Brain microvascular endothelial cell (primary cell): ENCODE results near the gene TAF1B.

Experiments used
- DNase-seq: peaks from one replicate; pipeline ENCODE4 v3.0.0-alpha.2; 2020
- H3K27ac ChIP-seq: fragments of 250-450 bp; sonication (Bioruptor Pico); 2 replicates; pipeline ENCODE4 v1.5.1; 2020; ENCODE audit warnings: mild to moderate bottlenecking, moderate library complexity
- H3K27me3 ChIP-seq: fragments of 250-450 bp; sonication (Bioruptor Pico); replicated peaks from 2 replicates; pipeline ENCODE4 v1.5.1; 2020; ENCODE audit warnings: mild to moderate bottlenecking
- H3K36me3 ChIP-seq: fragments of 250-450 bp; sonication (Bioruptor Pico); replicated peaks from 2 replicates; pipeline ENCODE4 v1.5.1; 2020; ENCODE audit warnings: mild to moderate bottlenecking
- H3K4me3 ChIP-seq: 2 replicates; pipeline ENCODE4 v1.5.1; 2011; ENCODE audit warnings: low read depth, mild to moderate bottlenecking, control low read depth, low read length, moderate library complexity
- in situ Hi-C: cut with HindIII; loops from 2 replicates; pipeline ENCODE4 v1.10.0; 2017; ENCODE audit warnings: low sequenced_read_pairs, low pct_ligation_motif_present
- TF ChIP-seq, protein P1 (sequence below): IDR thresholded peaks from 2 replicates; pipeline ENCODE4 v1.5.1; 2011; ENCODE audit warnings: low read depth, mild to moderate bottlenecking, moderate library complexity, low read length, control low read depth, inconsistent platforms; ENCODE audit errors: missing control alignments

TAF1B gene

DNA sequence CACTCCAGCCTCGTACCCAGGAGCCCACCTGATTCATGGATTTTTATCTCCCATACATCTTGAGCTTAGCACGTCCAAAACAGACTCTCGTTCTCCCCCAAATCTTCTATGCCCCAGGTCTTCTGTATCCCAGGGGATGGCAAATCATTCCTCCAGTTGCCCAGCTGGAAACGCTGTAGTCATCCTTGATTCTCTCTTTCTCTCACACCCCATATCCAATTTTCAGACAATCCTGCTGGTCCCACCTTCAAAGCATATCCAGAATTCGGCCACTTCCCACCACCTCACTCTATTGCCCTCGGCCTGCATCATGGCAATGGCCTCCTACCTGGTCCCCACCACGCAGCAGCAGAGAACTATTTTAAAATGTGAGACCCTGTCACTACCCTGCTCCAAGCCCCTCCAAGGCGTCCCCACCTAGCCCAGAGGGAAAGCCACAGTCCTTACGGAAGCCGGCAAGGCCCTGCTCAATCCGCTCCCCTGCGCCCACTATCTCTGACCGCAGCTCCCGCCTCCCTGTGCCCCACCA is 106.8 kb downstream of the TAF1B start:
- in situ Hi-C loops = no loop called here
- Histone ChIP-seq H3K36me3 (no peaks in the 10 kb centered on the region), H3K4me3 (no peak overlapping the region), H3K27ac (no peak overlapping the region), H3K27me3 (no peaks in the 10 kb centered on the region)
- no peak for DNase-seq
- TF ChIP-seq, protein P1, sequence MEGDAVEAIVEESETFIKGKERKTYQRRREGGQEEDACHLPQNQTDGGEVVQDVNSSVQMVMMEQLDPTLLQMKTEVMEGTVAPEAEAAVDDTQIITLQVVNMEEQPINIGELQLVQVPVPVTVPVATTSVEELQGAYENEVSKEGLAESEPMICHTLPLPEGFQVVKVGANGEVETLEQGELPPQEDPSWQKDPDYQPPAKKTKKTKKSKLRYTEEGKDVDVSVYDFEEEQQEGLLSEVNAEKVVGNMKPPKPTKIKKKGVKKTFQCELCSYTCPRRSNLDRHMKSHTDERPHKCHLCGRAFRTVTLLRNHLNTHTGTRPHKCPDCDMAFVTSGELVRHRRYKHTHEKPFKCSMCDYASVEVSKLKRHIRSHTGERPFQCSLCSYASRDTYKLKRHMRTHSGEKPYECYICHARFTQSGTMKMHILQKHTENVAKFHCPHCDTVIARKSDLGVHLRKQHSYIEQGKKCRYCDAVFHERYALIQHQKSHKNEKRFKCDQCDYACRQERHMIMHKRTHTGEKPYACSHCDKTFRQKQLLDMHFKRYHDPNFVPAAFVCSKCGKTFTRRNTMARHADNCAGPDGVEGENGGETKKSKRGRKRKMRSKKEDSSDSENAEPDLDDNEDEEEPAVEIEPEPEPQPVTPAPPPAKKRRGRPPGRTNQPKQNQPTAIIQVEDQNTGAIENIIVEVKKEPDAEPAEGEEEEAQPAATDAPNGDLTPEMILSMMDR = no peak

DNA sequence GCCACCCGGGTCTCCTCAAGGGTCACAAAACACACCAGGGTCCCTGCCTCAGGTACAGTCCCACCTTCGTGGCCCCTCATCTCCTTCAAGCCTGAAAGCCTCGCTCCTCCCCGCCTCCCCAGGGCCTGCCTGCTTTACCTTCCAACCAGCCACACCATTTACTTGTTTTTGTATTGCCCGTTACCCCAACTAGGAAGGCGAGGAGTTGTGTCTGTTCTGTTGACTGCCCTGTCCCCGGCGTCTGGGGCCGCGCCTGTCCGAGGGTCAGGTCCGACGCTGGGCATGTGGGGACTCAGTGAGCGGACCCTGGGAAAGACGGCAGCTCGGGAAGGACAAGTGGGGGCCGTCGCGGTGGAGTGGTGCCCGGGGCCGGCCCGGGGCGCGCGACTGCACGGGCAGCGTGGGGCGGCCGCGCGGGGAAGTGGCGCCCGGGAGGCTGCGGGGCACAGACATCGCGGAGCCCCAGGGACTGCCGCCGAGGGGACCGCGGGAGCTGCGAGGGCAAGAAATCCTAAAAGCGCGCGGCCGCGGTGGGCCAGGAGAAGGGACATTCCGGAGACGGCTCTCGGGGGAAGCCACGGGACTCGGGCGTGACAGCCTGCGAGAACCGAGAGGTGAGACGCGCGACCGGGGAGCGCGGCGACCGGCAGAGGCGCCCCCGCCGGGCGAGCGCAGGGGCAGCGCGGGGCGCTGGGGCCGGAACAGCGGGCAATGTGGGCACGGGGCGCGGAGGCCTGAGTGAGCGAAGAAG is 107.4 kb downstream of the TAF1B start:
- no peaks in the 10 kb centered on the region for H3K27me3 ChIP-seq
- peak overlapping the region; percentile 53 for H3K4me3 ChIP-seq
- no peak overlapping the region for H3K27ac ChIP-seq
- no peaks in the 10 kb centered on the region for H3K36me3 ChIP-seq
- in situ Hi-C loops = no loop called here
- TF ChIP-seq, protein P1 = no peak
- DNase-seq = no peak

GRCh38 chr2:9951272-9951521 is 107.9 kb downstream of the TAF1B start:
- TF ChIP-seq, protein P1 = no peak
- Histone ChIP-seq H3K27me3 (no peaks in the 10 kb centered on the region), H3K36me3 (no peaks in the 10 kb centered on the region), H3K4me3 (peak overlapping the region; percentile 53), H3K27ac (no peak overlapping the region)
- in situ Hi-C loops = no loop called here
- no peak for DNase-seq

DNA sequence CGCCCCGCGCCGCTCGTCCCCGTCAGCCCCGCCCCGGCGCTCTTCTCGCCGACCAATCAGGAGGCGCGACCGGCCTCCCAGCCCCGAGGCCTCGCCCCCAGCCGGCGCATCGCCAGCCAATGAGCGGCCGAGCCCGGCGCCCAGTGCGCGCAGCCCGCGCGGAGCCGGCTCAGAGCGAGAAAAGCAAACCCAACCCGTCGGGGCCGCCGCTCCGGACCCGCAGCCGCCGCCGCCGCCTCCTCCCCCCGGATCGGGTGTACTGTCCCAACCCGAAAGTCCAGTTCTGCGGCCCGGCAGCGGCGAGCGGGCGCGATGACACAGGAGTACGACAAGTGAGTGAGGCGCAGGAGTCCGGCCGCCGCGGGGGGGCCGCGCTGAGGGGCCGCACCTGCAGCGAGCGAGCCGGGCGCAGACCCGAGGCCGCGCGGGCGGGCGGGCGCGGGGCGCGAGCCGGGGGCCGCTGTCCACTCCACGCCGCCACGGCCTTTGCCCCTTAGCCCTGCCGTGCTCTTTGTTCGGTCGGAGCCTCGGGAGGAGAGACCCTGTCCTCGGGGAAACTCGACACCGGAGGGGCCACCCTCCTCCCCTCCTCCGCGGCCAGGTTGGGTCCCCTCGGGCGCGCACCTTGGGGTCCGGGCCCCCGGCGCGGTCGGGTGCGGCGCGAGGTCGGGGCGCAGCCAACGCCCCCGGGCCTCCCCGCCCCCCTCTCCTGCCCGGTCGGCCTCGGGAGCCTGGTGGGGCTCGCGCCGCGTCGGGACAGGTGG is 108.4 kb downstream of the TAF1B start, which contains the start of gene GRHL1:
TSS of gene GRHL1 (plus strand) at position 172 of the 764 bp plus-strand sequence. CDS start at position 313, 141 bp downstream.
- H3K27ac ChIP-seq = no peak within 1 kb of the TSS
- TF ChIP-seq, protein P1 = no peak
- DNase-seq = peak; percentile 80
- H3K4me3 ChIP-seq = peak within 1 kb of the TSS; percentile 61
- in situ Hi-C loops = no loop called here
- H3K27me3 ChIP-seq = no peaks in the 10 kb centered on the region
- no peaks in the 10 kb centered on the region for H3K36me3 ChIP-seq

- TF ChIP-seq, protein P1 = no peak
- peak overlapping the region; percentile 61 for H3K4me3 ChIP-seq
- H3K36me3 ChIP-seq = no peaks in the 10 kb centered on the region
- no peaks in the 10 kb centered on the region for H3K27me3 ChIP-seq
- in situ Hi-C loops = no loop called here
- no peak for DNase-seq
- H3K27ac ChIP-seq = no peak overlapping the region
Measured at GRCh38 chr2:9952286-9952737, 109.0 kb downstream of the TAF1B start.
